ENCODE measurements around the gene ATG9A.

GRCh38 chr2:219179601-219180465 lies 49.6 kb downstream of the ATG9A start:
- TF ChIP-seq CTCF (IDR thresholded peaks at IDR 0.05) (no peak), POLR2A (IDR thresholded peaks at IDR 0.05) (no peak)
